ENCODE data around the gene MAMSTR.

DNA sequence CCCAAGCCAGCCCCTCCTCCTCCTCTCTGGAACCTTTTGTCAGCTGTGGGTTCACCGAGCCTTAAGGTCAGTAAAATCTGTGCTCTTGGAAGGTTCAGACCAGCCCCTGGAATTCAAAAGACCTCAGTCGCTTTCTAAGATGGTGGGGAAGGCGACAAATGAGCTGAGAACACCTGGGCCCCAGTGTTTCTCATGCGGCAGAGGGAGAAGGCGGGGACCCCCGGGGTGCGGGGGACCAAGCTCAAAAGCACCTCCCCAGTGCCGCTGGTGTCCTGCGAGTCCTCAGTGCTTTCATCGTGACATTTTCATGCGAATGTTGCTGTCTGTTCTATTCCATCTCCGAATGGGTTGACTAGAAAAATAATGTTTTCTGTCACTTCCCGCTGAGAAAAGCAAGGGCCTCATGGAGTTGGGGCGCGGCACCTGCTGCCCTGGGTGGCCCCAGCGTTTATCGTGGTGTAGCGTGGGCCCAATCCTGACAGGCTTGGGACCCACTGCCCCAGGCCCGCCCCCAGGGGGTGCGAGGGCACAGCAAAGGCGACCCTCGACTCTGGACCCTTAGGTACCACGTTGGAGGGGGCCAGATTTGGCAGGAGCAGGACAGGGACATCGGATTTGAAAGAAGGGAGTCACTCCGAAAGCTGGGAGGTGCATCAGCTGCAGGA is 46.0 kb downstream of the MAMSTR start:
- TF ChIP-seq, protein P1, sequence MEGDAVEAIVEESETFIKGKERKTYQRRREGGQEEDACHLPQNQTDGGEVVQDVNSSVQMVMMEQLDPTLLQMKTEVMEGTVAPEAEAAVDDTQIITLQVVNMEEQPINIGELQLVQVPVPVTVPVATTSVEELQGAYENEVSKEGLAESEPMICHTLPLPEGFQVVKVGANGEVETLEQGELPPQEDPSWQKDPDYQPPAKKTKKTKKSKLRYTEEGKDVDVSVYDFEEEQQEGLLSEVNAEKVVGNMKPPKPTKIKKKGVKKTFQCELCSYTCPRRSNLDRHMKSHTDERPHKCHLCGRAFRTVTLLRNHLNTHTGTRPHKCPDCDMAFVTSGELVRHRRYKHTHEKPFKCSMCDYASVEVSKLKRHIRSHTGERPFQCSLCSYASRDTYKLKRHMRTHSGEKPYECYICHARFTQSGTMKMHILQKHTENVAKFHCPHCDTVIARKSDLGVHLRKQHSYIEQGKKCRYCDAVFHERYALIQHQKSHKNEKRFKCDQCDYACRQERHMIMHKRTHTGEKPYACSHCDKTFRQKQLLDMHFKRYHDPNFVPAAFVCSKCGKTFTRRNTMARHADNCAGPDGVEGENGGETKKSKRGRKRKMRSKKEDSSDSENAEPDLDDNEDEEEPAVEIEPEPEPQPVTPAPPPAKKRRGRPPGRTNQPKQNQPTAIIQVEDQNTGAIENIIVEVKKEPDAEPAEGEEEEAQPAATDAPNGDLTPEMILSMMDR (IDR thresholded peaks at IDR 0.05) = no peak
- TF ChIP-seq POLR2AphosphoS5 (IDR thresholded peaks at IDR 0.05; ENCODE audit: insufficient read depth in 1 of 2, low read depth in 1 of 2) = no peak
- no peak for TF ChIP-seq POLR2A (IDR thresholded peaks at IDR 0.05)
